HepG2 (cell line): Measurements from ENCODE around the gene ECSIT. TPM values are rescaled to one million over a fixed set of nuclear protein-coding genes. Genes with fewer than 3 reads are reported as not detected.
A peak's percentile ranks its signal among the peaks of the same experiment; 100 is the strongest.

Experiments used
- BCLAF1 ChIP-seq: fragments of 450-650 bp; IDR thresholded peaks from 2 replicates; pipeline ENCODE4 v1.6.1; 2017; ENCODE audit warnings: mild to moderate bottlenecking
- CC2D1A ChIP-seq: sonication (generic); formaldehyde crosslinking; IDR thresholded peaks from 2 replicates; pipeline ENCODE4 v1.8.1; 2023; ENCODE audit warnings: mild to moderate bottlenecking, missing genetic modification reagents
- DRAP1 ChIP-seq: IDR thresholded peaks from 2 replicates; pipeline ENCODE4 v1.6.1; 2016; ENCODE audit warnings: missing genetic modification reagents, missing compliant biosample characterization
- NCOA2 ChIP-seq: sonication (generic); formaldehyde crosslinking; IDR thresholded peaks from 2 replicates; pipeline ENCODE4 v1.8.0; 2022; ENCODE audit warnings: inconsistent platforms
- NFAT5 ChIP-seq: sonication (generic); formaldehyde crosslinking; IDR thresholded peaks from 2 replicates; pipeline ENCODE4 v1.4.0; 2020; ENCODE audit warnings: missing genetic modification reagents
- SOX5 ChIP-seq: IDR thresholded peaks from 2 replicates; pipeline ENCODE4 v1.6.1; 2016; ENCODE audit warnings: borderline replicate concordance
- SPEN ChIP-seq: sonication (generic); formaldehyde crosslinking; IDR thresholded peaks from 2 replicates; pipeline ENCODE4 v1.5.1; 2020; ENCODE audit warnings: low read depth, mild to moderate bottlenecking, missing genetic modification reagents
- SRSF1 ChIP-seq: fragments of 200-400 bp; formaldehyde crosslinking; optimal IDR thresholded peaks from 2 replicates; pipeline ENCODE3; 2017; ENCODE audit warnings: mild to moderate bottlenecking, low read depth, low read length, moderate library complexity
- SRY ChIP-seq: sonication (generic); formaldehyde crosslinking; IDR thresholded peaks from 2 replicates; pipeline ENCODE4 v1.8.0; 2022; ENCODE audit warnings: mild to moderate bottlenecking, missing genetic modification reagents
- TP53 ChIP-seq: sonication (generic); formaldehyde crosslinking; conservative IDR thresholded peaks from 2 replicates; pipeline ENCODE4 v1.4.0; 2020; ENCODE audit warnings: missing genetic modification reagents
- ZFX ChIP-seq: sonication (generic); formaldehyde crosslinking; IDR thresholded peaks from 2 replicates; pipeline ENCODE4 v1.4.0; 2020; ENCODE audit warnings: mild to moderate bottlenecking, low read depth, missing genetic modification reagents, moderate library complexity
- ZNF496 ChIP-seq: sonication (generic); formaldehyde crosslinking; IDR thresholded peaks from 2 replicates; pipeline ENCODE4 v1.8.1; 2023; ENCODE audit warnings: mild to moderate bottlenecking, moderate library complexity, missing genetic modification reagents; ENCODE audit not compliant: insufficient replicate concordance
- polyA plus RNA-seq, 8 experiments: library from polyadenylated mRNA; depleted of rRNA in 3 of 8; stranded (reverse) in 7 of 8; unstranded in 1 of 8; fragments of >200 nt; fragmentation: Illumina TruSeq in 4 of 8; extraction: Trizol in 4 of 8; gene quantifications; 2 replicates each; pipeline versions ENCODE4 v1.2.1 to v1.2.3, GENCODE V29; 2011 to 2016; ENCODE audit warnings: low read depth in 4 of 8, missing spikeins in 1 of 8, mixed read lengths in 1 of 8; ENCODE audit not compliant: insufficient read depth in 1 of 8
- total RNA-seq, 5 experiments: library from RNA; depleted of rRNA; stranded (reverse); fragments of >200 nt; fragmentation: Illumina TruSeq; extraction: Trizol; gene quantifications; 2 replicates each; pipeline ENCODE4 v1.2.3, GENCODE V29; 2016; ENCODE audit warnings: low read depth in 1 of 5

ECSIT gene
- total and polyA plus RNA-seq, 2 of the 13 experiments (the other 11 are each of a cell fraction or from before 2014, with no cell fraction given) = 36.4 to 62.3 TPM

GRCh38 chr19:11482384-11483050 lies 46.4 kb downstream of the ECSIT start (continued):
- TF ChIP-seq NFAT5 = peak; percentile 87
- no peak for TF ChIP-seq ZNF496 (CRISPR knock-in tag)
- peak; percentile 82 for TF ChIP-seq SPEN (CRISPR knock-in tag)
- TF ChIP-seq SRSF1 = no peak
- peak; percentile 69 for TF ChIP-seq ZFX
- 0 out of 2 replicates have a peak, but pooled peaks have one; percentile 41 for TF ChIP-seq TP53 (CRISPR knock-in tag)
- no peak for TF ChIP-seq DRAP1
- no peak; the same call in 1 of the 2 replicates for TF ChIP-seq NCOA2 (CRISPR knock-in tag)
- TF ChIP-seq SOX5 (CRISPR knock-in tag) = peak; percentile 54; the same call in 1 of the 2 replicates
- no peak for TF ChIP-seq CC2D1A (CRISPR knock-in tag)
- peak; percentile 72 for TF ChIP-seq SRY (CRISPR knock-in tag)
- no peak for TF ChIP-seq BCLAF1
